Liver (tissue), 9 donors: ENCODE measurements around the gene GRK5. TPM values are rescaled to one million over a fixed set of nuclear protein-coding genes. Genes with fewer than 3 reads are reported as not detected.

Experiments used
- DNase-seq: peaks from one replicate; pipeline ENCODE4 v3.0.0-alpha.2; 2017; ENCODE audit warnings: low spot score
- H3K27ac ChIP-seq, 2 donors: one replicate each; pipeline ENCODE4 v1.7.0; 2013; ENCODE audit warnings: inconsistent platforms in 2 of 2, low read length in 2 of 2, control low read depth in 1 of 2, low read depth in 1 of 2, mild to moderate bottlenecking in 1 of 2
- H3K27me3 ChIP-seq, 4 donors: one replicate each; pipeline versions ENCODE4 v1.6.1 to v1.7.0; 2013; ENCODE audit warnings: low read length in 3 of 4, inconsistent platforms in 1 of 4, mild to moderate bottlenecking in 1 of 4, moderate library complexity in 1 of 4; ENCODE audit not compliant: control insufficient read depth in 4 of 4, insufficient read depth in 4 of 4
- H3K36me3 ChIP-seq, 4 donors: one replicate each; pipeline versions ENCODE4 v1.6.1 to v1.7.0; 2013; ENCODE audit warnings: low read length in 3 of 4, mild to moderate bottlenecking in 3 of 4, low read depth in 1 of 4, moderate library complexity in 1 of 4; ENCODE audit not compliant: control insufficient read depth in 4 of 4, insufficient read depth in 3 of 4
- H3K4me1 ChIP-seq, 4 donors: one replicate each; pipeline versions ENCODE4 v1.6.1 to v1.7.0; 2013; ENCODE audit warnings: low read length in 3 of 4, mild to moderate bottlenecking in 3 of 4, moderate library complexity in 1 of 4; ENCODE audit not compliant: control insufficient read depth in 4 of 4, insufficient read depth in 4 of 4
- H3K4me3 ChIP-seq, 3 donors: one replicate each; pipeline versions ENCODE4 v1.6.1 to v1.7.0; 2013; ENCODE audit warnings: low read length in 3 of 3, control low read depth in 1 of 3, low read depth in 1 of 3, mild to moderate bottlenecking in 1 of 3
- H3K9ac ChIP-seq, 2 donors: one replicate each; pipeline ENCODE4 v1.7.0; 2013; ENCODE audit warnings: low read length in 2 of 2, mild to moderate bottlenecking in 2 of 2, moderate library complexity in 2 of 2, control low read depth in 1 of 2, low read depth in 1 of 2
- H3K9me3 ChIP-seq, 4 donors: one replicate each; pipeline versions ENCODE4 v1.6.1 to v1.7.0; 2013; ENCODE audit warnings: low read length in 3 of 4; ENCODE audit not compliant: control insufficient read depth in 4 of 4
- CTCF ChIP-seq: fragments of 150-350 bp; IDR thresholded peaks from 2 replicates; pipeline ENCODE4 v1.5.1; 2017; ENCODE audit warnings: improper control_type of control experiment, low read depth, low read length; ENCODE audit not compliant: missing input control
- FOXA1 ChIP-seq: IDR thresholded peaks from 2 replicates; pipeline ENCODE4 v1.6.1; 2016; ENCODE audit warnings: antibody characterized with exemption
- FOXA2 ChIP-seq: IDR thresholded peaks from 2 replicates; pipeline ENCODE4 v1.6.1; 2016; ENCODE audit warnings: antibody characterized with exemption
- HNF4G ChIP-seq: IDR thresholded peaks from 2 replicates; pipeline ENCODE4 v1.6.1; 2016; ENCODE audit warnings: antibody characterized with exemption
- JUND ChIP-seq, 2 donors: IDR thresholded peaks; 2 replicates each; pipeline ENCODE4 v1.6.1; 2016; ENCODE audit warnings: antibody characterized with exemption in 2 of 2
- NR2F2 ChIP-seq: IDR thresholded peaks from 2 replicates; pipeline ENCODE4 v1.6.1; 2016; ENCODE audit warnings: antibody characterized with exemption
- REST ChIP-seq: IDR thresholded peaks from 2 replicates; pipeline ENCODE4 v1.6.1; 2016; ENCODE audit warnings: antibody characterized with exemption, mild to moderate bottlenecking
- SP1 ChIP-seq: IDR thresholded peaks from 2 replicates; pipeline ENCODE4 v1.6.1; 2018; ENCODE audit warnings: antibody characterized with exemption, mild to moderate bottlenecking
- YY1 ChIP-seq: IDR thresholded peaks from 2 replicates; pipeline ENCODE4 v1.6.1; 2016; ENCODE audit warnings: antibody characterized with exemption, mild to moderate bottlenecking
- WGBS: extraction: QIAGEN DNeasy Blood & Tissue Kit; methylation state at CpG from one replicate; pipeline ENCODE4 v1.1.7; 2013; 5-methylcytosine and 5-hydroxymethylcytosine counted together
- polyA plus RNA-seq, 2 donors: library from polyadenylated mRNA; stranded (reverse) in 1 of 2; unstranded in 1 of 2; fragments of 200-250 nt in 1 of 2; fragments of >200 nt in 1 of 2; fragmentation: Nextera tagmentation in 1 of 2; extraction: Ambion mirVana in 1 of 2; gene quantifications; one replicate each; pipeline versions ENCODE4 v1.2.1 to v1.2.3, GENCODE V29; 2013 to 2015
- total RNA-seq, 2 donors: library from RNA; depleted of rRNA; stranded (reverse); fragments of >200 nt; gene quantifications; one replicate each; pipeline ENCODE4 v1.2.3, GENCODE V29; 2014
- donor health status: healthy.
- donor health status: healthy.
- donor health status: healthy.
- donor health status: healthy.
- donor health status: healthy.

The GRK5 gene
- total and polyA plus RNA-seq, 4 donors, result 2.1 to 6.6 (median 5.1) TPM

DNA sequence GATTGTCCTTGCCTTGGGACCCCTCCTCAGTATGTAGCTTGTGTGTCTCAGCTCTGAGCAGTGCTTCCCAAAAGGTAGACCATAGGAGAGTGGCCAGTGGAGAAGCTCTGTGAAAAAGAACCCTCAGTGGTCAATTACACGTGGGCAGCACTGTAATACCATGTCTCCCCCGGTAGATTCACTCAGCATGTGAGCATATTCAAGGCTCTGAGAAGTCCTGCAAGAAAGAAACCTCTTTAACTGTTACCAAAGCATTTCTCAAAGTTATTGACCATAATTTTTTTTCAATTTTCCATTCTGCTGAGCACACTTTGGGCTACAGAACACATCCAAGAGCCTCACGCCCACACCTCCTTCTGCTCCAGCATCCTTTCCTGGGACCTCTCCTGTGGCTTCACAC is 192.1 kb downstream of the GRK5 start:
- no peak overlapping the region for H3K27ac ChIP-seq
- no peaks in the 10 kb centered on the region for H3K27me3 ChIP-seq
- TF ChIP-seq YY1 (no peak), CTCF (no peak), FOXA2 (no peak), FOXA1 (no peak), JUND (IDR thresholded peaks at IDR 0.05) (no peak), NR2F2 (no peak), SP1 (no peak), REST (no peak), HNF4G (no peak)
- H3K9ac ChIP-seq, result no peak overlapping the region
- peaks cover 0 to 4% (median 0%) of the 10 kb centered on the region in 4 donors for H3K4me1 ChIP-seq
- WGBS, result 94% methylated on average over 3 of the region's 3 CpGs
- H3K9me3 ChIP-seq, result no peaks in the 10 kb centered on the region
- H3K4me3 ChIP-seq, result no peak overlapping the region
- no peaks in the 10 kb centered on the region for H3K36me3 ChIP-seq
- no peak for DNase-seq

DNA sequence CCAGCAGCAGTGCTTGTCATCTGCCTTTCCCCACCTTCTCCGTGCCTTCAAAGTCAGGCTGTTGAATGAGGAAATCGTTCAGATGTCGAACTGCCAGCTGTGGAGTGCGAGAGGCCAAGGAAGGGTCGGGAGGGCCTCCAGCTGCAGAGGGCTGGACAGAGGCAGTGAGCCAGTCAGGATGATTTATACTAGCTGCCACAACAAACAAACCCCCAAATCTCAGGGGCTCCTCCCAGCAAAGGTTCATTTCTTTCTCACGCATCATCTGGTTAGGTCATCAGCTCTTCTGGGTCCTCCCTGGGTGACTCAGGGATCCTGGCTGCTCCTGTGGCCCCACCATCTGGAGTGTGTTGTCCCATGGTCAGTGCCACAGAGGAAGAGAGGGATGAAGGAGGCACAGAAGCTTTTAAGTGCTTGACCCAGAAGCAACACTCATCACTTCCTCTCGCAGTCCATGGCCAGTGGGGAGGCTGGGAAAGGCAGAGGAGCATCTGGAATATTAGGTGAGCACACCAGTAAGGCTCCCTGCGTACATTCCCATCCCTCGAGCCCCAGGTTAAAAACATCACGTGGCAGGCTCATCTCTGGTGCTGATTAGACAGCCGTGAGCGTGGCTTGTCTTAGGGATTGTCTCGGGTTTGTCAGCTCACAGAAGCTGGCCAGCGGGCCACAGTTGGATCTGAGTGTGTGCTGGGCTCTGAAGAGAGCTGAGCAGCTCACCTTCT is 194.5 kb downstream of the GRK5 start:
- TF ChIP-seq REST, result no peak
- peak; percentile 63 for TF ChIP-seq NR2F2
- H3K27ac ChIP-seq, result peak overlapping the region in 1 of 2 donors; percentile 45
- no peak overlapping the region for H3K9ac ChIP-seq
- no peak for DNase-seq
- no peaks in the 10 kb centered on the region for H3K4me1 ChIP-seq
- no peaks in the 10 kb centered on the region for H3K9me3 ChIP-seq
- no peak overlapping the region for H3K4me3 ChIP-seq
- H3K27me3 ChIP-seq, result no peaks in the 10 kb centered on the region
- H3K36me3 ChIP-seq, result no peaks in the 10 kb centered on the region
- WGBS, result 83% methylated on average over 14 of the region's 14 CpGs
